ENCODE data around the gene UGT1A7. TPM values are rescaled to one million over a fixed set of nuclear protein-coding genes. Genes with fewer than 3 reads are reported as not detected.

UGT1A7 gene
- total RNA-seq, 1 donor from 2014 or later: not detected

DNA sequence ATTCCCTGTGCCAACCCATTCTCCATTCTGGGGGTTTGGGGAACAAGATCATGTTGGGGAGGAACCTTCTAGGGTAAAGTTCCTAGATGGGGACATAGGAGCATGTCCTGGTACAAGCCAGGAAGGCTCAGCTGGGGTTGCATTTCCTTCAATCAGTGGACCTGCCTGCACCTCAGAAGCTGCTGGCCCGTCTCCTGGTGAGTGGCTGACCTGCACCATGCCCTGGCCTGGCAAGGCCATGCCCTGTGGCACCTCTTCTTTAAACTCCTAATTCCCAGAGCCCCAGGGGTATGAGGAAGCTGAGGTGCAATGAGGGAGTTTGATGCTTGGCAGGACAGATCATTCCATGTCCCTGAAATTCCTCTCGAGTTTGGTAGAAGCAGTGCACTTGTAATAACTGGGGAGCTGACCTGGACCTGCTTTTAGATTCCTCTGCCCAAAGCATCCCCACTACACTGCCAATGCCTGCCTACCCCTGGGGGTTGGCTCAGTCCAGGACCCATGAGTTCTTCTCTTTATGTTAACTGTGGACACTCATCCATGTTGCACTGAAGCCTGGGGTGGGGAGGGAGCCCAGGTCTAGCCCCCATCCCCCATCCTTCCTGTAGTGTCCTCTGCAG, 121.7 kb downstream of the UGT1A7 start:
- no peaks in the 10 kb centered on the region for H3K36me3 Mint-ChIP-seq (ENCODE audit: low read depth)
- H3K4me3 Mint-ChIP-seq: no peak overlapping the region
- no peaks in the 10 kb centered on the region for H3K4me1 Mint-ChIP-seq (ENCODE audit: low read depth)
- H3K27me3 Mint-ChIP-seq (ENCODE audit: insufficient read depth): peaks cover 8% of the 10 kb centered on the region
- H3K27ac Mint-ChIP-seq: no peak overlapping the region
- H3K9me3 Mint-ChIP-seq: no peaks in the 10 kb centered on the region
- DNase-seq (ENCODE audit: low spot score): no peak
- intact Hi-C loops (cut with micrococcal nuclease): no loop called here

DNA sequence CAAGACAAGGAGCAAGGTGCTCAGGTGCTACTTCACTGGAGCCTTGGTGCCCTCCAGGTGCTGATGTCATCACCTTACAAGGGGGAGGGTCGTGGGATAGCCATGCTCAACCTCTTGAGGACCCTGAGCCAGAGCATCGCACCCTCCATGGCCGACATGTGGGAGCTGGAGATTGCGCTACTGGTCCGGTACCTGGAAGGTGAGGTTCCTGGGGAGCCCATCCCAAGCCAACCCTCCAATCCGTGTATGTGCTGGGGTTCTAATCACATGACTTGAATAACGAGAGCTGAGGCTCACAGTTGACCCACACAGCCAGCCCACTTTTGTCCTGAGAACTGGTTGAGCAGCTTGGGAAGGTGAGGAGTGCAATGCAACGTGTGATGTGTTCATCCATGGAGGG, 122.3 kb downstream of the UGT1A7 start:
- no peaks in the 10 kb centered on the region for H3K4me1 Mint-ChIP-seq (ENCODE audit: low read depth)
- no peak overlapping the region for H3K4me3 Mint-ChIP-seq
- no peaks in the 10 kb centered on the region for H3K36me3 Mint-ChIP-seq (ENCODE audit: low read depth)
- intact Hi-C loops (cut with micrococcal nuclease): no loop called here
- peaks cover 8% of the 10 kb centered on the region for H3K27me3 Mint-ChIP-seq (ENCODE audit: insufficient read depth)
- DNase-seq (ENCODE audit: low spot score): no peak
- H3K9me3 Mint-ChIP-seq: no peaks in the 10 kb centered on the region
- no peak overlapping the region for H3K27ac Mint-ChIP-seq

DNA sequence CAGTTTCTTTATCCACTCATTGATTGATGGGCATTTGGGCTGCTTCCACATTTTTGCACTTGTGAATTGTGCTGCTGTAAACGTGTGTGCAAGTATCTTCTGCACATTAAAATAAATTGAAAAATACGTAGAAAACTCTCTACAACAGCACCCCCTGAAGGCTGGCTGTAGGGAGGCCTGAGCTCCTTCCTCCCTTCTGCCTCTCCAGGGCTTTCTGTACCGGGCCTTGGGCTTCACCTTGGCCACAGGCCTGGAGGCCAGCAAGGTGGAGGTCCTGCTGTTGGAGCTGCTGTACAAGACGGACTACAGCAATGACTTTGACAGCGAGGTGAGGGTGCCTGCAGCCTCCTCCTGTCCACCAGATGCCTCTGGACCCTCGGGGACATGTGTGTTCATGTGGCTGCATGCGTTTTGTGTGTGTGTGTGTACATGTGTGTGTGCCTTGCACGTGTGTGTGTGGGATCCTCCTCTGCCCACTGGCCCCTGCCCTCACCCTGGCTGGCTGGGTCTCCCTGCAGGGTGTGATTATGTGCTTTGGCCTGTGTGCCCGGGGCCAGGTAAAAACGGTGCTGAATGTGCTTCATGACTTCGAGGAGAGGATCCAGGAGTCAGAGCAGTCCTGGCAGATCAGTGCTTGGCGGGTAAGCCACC, 125.6 kb downstream of the UGT1A7 start:
- no peaks in the 10 kb centered on the region for H3K36me3 Mint-ChIP-seq (ENCODE audit: low read depth)
- H3K9me3 Mint-ChIP-seq: no peaks in the 10 kb centered on the region
- no peak overlapping the region for H3K4me3 Mint-ChIP-seq
- peaks cover 4% of the 10 kb centered on the region for H3K27me3 Mint-ChIP-seq (ENCODE audit: insufficient read depth)
- no peak for DNase-seq (ENCODE audit: low spot score)
- H3K4me1 Mint-ChIP-seq (ENCODE audit: low read depth): no peaks in the 10 kb centered on the region
- no peak overlapping the region for H3K27ac Mint-ChIP-seq
- intact Hi-C loops (cut with micrococcal nuclease): no loop called here

DNA sequence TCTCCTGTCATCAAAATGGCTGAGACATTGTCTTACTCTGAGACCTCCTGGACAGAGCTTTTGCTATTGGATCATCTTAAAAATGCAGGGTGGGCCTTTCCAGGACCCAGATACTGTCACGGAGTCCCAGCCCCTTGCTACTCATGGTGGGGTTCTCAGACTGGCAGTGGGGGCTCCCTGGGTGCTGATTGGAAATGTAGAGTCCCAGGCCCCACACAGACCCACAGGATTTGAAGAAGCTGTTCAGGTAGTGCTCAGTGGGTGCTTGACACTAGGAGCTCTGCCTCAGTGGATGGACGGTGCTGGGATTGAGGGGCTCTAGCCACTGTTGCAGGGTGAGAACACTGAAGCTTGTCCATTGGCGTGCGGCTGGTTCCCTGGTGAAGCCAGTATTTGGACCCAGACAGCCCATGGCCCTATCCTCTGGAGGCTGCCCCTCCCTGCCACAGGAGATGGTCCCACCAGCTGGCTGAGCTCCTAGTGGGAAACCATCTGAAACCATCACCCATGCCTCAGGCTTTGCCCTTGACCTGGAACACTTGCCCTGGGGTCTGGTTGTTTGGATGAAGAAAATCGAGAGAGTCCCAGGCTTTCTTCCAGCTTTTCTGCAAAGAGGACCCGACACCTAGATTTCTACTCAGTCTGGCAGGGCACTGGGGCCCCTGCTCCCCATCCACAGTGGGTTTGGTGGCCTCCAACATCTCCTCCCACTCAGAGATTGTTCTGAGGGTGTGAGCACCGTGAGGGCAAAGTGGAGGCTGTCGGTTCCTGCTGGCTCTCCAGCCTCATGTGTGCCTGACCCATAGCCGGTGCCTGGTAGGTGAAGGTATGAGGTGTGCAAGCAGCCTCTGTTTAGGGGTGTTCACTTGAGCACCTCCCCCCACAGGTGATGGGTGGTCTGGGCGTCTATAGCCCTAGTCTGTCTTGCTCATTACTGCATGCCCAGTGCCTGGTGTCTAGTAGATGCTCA, 126.5 kb downstream of the UGT1A7 start:
- DNase-seq (ENCODE audit: low spot score): no peak
- intact Hi-C loops (cut with micrococcal nuclease): no loop called here
- Mint-ChIP-seq H3K27me3 (ENCODE audit: insufficient read depth) (no peaks in the 10 kb centered on the region), H3K4me3 (no peak overlapping the region), H3K27ac (no peak overlapping the region), H3K4me1 (ENCODE audit: low read depth) (no peaks in the 10 kb centered on the region), H3K36me3 (ENCODE audit: low read depth) (no peaks in the 10 kb centered on the region), H3K9me3 (no peaks in the 10 kb centered on the region)

DNA sequence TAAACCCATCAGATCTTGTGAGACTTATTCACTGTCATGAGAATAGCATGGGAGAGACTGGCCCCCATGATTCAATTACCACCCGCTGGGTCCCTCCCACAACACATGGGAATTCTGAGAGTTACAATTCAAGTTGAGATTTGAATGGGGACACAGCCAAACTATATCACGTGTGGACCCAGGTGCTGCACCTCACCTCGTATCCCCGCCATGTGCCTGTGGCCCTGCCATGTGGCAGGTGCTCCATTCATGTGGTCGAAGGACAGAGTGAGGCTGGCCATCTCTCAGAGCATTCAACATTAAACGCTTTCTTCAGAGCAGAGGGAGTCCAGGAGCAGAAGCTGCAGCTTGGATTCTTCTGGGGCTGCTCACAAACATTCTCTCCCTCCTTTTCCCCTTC, 128.7 kb downstream of the UGT1A7 start:
- Mint-ChIP-seq H3K4me1 (ENCODE audit: low read depth) (no peaks in the 10 kb centered on the region), H3K9me3 (no peaks in the 10 kb centered on the region), H3K27me3 (ENCODE audit: insufficient read depth) (peaks cover 4% of the 10 kb centered on the region), H3K27ac (no peak overlapping the region), H3K36me3 (ENCODE audit: low read depth) (no peaks in the 10 kb centered on the region), H3K4me3 (no peak overlapping the region)
- DNase-seq (ENCODE audit: low spot score): no peak
- intact Hi-C loops (cut with micrococcal nuclease): no loop called here

DNA sequence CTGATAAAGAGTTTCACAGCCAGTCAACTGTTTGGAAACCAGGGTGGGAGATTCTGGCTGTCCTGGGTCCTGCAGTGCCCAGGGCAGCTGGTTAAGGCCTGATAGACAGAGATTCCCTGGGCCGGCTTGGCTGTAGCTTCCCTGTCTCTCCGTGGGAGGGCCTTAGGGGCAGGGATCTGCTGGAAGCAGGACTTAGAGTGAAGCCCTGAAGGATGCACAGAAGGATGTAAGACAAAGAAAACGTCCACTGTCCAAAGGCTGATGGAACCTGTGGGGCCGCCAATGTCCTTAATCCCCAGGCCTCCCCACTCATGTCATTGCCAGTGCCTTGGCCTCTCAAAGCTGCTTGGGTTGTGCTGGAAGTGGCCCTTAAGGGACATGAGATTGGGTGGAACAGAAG, 129.4 kb downstream of the UGT1A7 start:
- H3K4me1 Mint-ChIP-seq (ENCODE audit: low read depth): no peaks in the 10 kb centered on the region
- H3K36me3 Mint-ChIP-seq (ENCODE audit: low read depth): no peaks in the 10 kb centered on the region
- intact Hi-C loops (cut with micrococcal nuclease): no loop called here
- H3K9me3 Mint-ChIP-seq: no peaks in the 10 kb centered on the region
- peaks cover 10% of the 10 kb centered on the region for H3K27me3 Mint-ChIP-seq (ENCODE audit: insufficient read depth)
- no peak overlapping the region for H3K27ac Mint-ChIP-seq
- H3K4me3 Mint-ChIP-seq: no peak overlapping the region
- DNase-seq (ENCODE audit: low spot score): no peak

DNA sequence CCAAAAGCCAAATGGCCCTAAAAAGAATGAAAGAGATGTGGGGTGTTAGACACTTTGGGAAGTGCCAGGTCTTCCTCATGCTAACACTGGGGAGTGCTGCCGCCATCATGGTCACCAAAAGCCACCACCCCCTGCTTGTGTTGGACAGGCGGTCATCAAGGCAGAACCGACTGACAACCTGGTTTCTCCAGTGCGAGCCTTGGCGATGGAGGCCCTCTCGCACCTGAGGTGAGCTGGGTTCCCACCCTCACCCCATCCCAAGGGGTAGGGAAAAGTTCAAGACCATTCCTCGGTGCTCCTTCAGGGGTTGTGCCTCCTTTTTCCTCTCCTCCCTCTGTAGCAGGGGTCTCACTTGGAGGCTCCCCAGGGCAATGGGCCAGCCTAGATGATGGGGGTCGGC, 130.0 kb downstream of the UGT1A7 start:
- no peaks in the 10 kb centered on the region for H3K4me1 Mint-ChIP-seq (ENCODE audit: low read depth)
- H3K4me3 Mint-ChIP-seq: no peak overlapping the region
- intact Hi-C loops (cut with micrococcal nuclease): no loop called here
- no peak for DNase-seq (ENCODE audit: low spot score)
- no peaks in the 10 kb centered on the region for H3K36me3 Mint-ChIP-seq (ENCODE audit: low read depth)
- H3K27me3 Mint-ChIP-seq (ENCODE audit: insufficient read depth): peaks cover 10% of the 10 kb centered on the region
- H3K27ac Mint-ChIP-seq: no peak overlapping the region
- H3K9me3 Mint-ChIP-seq: no peaks in the 10 kb centered on the region

DNA sequence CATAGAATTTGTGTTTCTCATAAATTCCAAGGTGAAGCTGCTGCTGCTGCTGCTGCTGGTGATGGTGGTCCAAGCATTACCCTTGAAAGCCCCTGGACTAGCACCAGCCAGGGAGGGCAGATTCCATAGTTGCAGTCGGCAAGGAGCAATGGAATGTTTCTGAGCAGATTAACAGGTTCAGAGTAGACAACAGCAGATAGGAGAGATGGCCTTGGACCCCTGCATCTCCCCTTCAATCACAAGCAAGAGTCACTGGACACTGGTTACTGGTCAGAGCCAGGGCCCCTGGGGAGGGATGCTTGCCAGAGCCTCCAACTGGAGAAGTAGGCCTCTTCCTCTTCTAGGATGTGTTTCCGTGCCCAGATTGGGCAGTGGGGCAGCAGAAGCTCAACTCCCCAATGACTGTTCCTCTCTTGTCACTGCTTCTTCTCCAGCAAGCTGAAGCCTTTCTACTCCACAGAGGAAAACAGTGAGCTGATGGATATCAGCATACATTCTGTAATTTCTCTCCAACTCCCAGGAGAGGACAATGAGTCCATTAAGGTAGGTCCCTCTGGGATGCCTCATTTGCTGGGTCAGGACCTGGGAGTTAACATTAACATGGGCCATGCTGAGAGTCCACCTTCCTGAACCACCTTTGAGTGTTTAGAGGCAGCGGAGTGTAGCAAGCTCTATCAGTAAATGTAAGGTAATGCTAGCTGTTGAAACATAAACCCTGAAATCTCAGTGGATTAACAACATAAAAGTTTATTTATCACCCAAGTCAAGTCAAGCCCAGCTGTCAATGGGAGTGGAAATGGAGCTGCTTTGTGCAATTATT, 131.7 kb downstream of the UGT1A7 start:
- DNase-seq (ENCODE audit: low spot score): no peak
- H3K27ac Mint-ChIP-seq: no peak overlapping the region
- H3K27me3 Mint-ChIP-seq (ENCODE audit: insufficient read depth): peaks cover 10% of the 10 kb centered on the region
- intact Hi-C loops (cut with micrococcal nuclease): no loop called here
- no peaks in the 10 kb centered on the region for H3K4me1 Mint-ChIP-seq (ENCODE audit: low read depth)
- no peak overlapping the region for H3K4me3 Mint-ChIP-seq
- no peaks in the 10 kb centered on the region for H3K36me3 Mint-ChIP-seq (ENCODE audit: low read depth)
- H3K9me3 Mint-ChIP-seq: no peaks in the 10 kb centered on the region

DNA sequence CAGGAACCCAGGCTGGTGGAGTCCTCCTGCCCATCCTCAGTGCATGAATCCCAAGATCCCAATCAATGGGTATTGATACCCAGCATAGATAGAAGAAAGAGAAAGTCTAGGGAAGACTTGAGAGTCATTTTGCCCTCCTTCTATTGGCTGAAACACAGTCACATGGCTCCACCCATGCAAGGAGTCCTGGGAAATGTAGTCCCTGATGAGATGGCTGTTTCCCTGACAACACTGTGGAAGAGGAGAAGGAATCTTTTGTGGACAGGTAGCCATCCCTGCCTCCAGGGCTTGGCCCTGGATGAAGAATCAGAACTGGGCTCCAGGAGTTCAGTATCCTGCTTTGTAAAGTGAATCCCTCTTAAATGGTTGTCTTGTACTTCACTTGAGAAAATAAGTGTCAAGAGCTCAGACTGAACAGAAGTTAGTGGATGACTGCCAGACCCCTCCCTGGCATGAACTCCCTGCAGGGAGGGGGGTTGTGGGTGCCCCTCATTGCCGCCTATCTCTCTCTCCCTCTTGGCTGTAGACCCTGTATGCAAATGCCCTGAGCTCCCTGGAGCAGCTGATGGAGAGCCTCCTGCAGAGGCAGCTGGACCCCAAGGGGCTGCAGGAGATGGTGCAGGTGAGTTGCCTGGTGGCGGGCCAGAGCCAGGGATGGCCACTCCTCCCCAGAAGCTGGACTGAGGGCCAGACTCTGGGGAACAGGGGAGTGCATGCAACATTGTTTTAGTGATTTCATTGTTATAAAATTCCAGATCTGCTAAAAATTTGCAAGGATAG, 132.5 kb downstream of the UGT1A7 start:
- peaks cover 10% of the 10 kb centered on the region for H3K27me3 Mint-ChIP-seq (ENCODE audit: insufficient read depth)
- no peaks in the 10 kb centered on the region for H3K9me3 Mint-ChIP-seq
- H3K36me3 Mint-ChIP-seq (ENCODE audit: low read depth): no peaks in the 10 kb centered on the region
- no peak overlapping the region for H3K4me3 Mint-ChIP-seq
- DNase-seq (ENCODE audit: low spot score): no peak
- H3K27ac Mint-ChIP-seq: no peak overlapping the region
- no peaks in the 10 kb centered on the region for H3K4me1 Mint-ChIP-seq (ENCODE audit: low read depth)
- intact Hi-C loops (cut with micrococcal nuclease): no loop called here

DNA sequence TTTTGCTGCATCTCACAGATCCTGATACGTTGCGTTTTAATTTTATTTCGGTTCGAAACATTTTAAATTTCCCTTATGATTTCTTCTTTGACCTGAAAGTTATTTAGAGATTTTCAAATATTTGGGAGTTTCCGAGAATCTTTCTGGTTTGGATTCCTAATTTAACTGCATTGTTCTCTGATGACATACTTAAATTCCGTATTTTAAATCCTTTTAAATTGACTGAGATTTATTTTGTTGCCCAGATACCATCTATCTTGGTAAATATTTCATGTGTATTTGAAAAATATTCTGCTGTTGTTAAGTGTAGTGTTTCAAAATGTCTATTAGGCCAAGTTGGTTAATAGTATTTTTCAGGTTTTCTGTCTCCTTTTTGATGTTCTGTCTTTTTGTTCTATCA, 134.2 kb downstream of the UGT1A7 start:
- peaks cover 10% of the 10 kb centered on the region for H3K27me3 Mint-ChIP-seq (ENCODE audit: insufficient read depth)
- H3K9me3 Mint-ChIP-seq: no peaks in the 10 kb centered on the region
- no peaks in the 10 kb centered on the region for H3K4me1 Mint-ChIP-seq (ENCODE audit: low read depth)
- H3K27ac Mint-ChIP-seq: no peak overlapping the region
- intact Hi-C loops (cut with micrococcal nuclease): no loop called here
- H3K4me3 Mint-ChIP-seq: no peak overlapping the region
- DNase-seq (ENCODE audit: low spot score): no peak
- H3K36me3 Mint-ChIP-seq (ENCODE audit: low read depth): no peaks in the 10 kb centered on the region

DNA sequence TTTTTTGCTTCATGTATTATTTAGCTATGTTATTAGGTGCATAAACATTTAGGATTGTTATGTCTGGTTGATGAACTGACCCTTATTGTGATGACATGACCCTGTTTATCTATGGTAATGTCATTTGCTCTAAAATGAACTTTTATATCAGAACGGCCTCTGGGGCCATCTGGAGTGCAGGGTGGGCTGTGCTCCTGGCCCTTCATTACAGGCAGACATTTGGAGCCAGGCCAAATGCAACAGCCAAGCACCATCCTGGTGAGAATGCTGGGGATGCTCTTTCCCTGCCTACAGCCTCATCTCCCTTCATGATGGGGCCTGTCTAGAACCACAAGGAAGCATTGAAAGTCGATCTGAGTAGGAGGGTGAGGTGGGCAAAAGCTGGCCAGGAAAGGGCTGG, 134.6 kb downstream of the UGT1A7 start:
- intact Hi-C loops (cut with micrococcal nuclease): no loop called here
- H3K4me3 Mint-ChIP-seq: no peak overlapping the region
- DNase-seq (ENCODE audit: low spot score): no peak
- no peaks in the 10 kb centered on the region for H3K36me3 Mint-ChIP-seq (ENCODE audit: low read depth)
- no peaks in the 10 kb centered on the region for H3K4me1 Mint-ChIP-seq (ENCODE audit: low read depth)
- no peak overlapping the region for H3K27ac Mint-ChIP-seq
- no peaks in the 10 kb centered on the region for H3K9me3 Mint-ChIP-seq
- H3K27me3 Mint-ChIP-seq (ENCODE audit: insufficient read depth): peaks cover 10% of the 10 kb centered on the region

DNA sequence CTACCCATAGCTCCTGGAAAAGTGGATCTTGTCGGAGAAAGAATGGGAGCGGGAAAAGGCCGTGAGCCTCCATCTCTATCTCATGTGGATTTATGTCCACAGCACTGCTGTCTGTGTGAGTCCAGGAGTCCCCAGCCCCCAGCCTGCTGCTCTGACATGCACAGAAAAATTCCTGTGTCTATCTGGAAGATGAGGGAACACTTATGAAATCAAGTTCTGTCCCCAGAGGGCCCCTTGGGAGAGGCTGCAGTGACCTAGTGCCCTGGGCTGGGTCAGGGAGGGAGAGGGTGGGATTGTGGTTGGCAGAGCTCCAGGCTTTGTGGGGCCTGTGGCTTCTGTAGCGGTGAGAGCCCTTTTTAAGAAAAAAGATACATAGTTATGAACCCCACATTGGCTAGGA, 135.1 kb downstream of the UGT1A7 start:
- Mint-ChIP-seq H3K27ac (no peak overlapping the region), H3K9me3 (no peaks in the 10 kb centered on the region), H3K4me1 (ENCODE audit: low read depth) (no peaks in the 10 kb centered on the region), H3K4me3 (no peak overlapping the region), H3K36me3 (ENCODE audit: low read depth) (no peaks in the 10 kb centered on the region), H3K27me3 (ENCODE audit: insufficient read depth) (peaks cover 10% of the 10 kb centered on the region)
- no peak for DNase-seq (ENCODE audit: low spot score)
- intact Hi-C loops (cut with micrococcal nuclease): no loop called here
